Type B pancreatic cell (in vitro differentiated cells): ENCODE measurements around the gene RASGRF2. TPM values are rescaled to one million over a fixed set of nuclear protein-coding genes. Genes with fewer than 3 reads are reported as not detected.

ENCODE experiments used
- DNase-seq: peaks from one replicate; pipeline ENCODE4 v3.0.0; 2021; ENCODE audit warnings: mixed read lengths; ENCODE audit not compliant: unreplicated experiment; ENCODE audit errors: extremely low spot score
- H3K27ac Mint-ChIP-seq: 2 replicates; pipeline ENCODE4 v1.8.0; 2021; ENCODE audit warnings: mild to moderate bottlenecking, mixed read lengths
- H3K27me3 Mint-ChIP-seq: 2 replicates; pipeline ENCODE4 v1.8.0; 2021; ENCODE audit warnings: mixed read lengths
- H3K36me3 Mint-ChIP-seq: 2 replicates; pipeline ENCODE4 v1.8.0; 2021; ENCODE audit warnings: mixed read lengths
- H3K4me1 Mint-ChIP-seq: one replicate; pipeline ENCODE4 v1.8.0; 2021; ENCODE audit warnings: mixed read lengths; ENCODE audit not compliant: unreplicated experiment
- H3K4me3 Mint-ChIP-seq: 2 replicates; pipeline ENCODE4 v1.8.0; 2021; ENCODE audit warnings: mild to moderate bottlenecking, mixed read lengths
- H3K9me3 Mint-ChIP-seq: 2 replicates; pipeline ENCODE4 v1.8.0; 2021; ENCODE audit warnings: mixed read lengths
- CTCF ChIP-seq: fragments of 200-600 bp; sonication (generic); conservative IDR thresholded peaks from 2 replicates; pipeline ENCODE4 v1.5.0; 2021; ENCODE audit warnings: antibody characterized with exemption, mild to moderate bottlenecking
- total RNA-seq: library from RNA; stranded (reverse); gene quantifications from 2 replicates; pipeline ENCODE4 v1.2.1, GENCODE V29; 2021; ENCODE audit warnings: low replicate concordance

The RASGRF2 gene
- total RNA-seq, 1 donor from 2014 or later: 2.1 TPM

DNA sequence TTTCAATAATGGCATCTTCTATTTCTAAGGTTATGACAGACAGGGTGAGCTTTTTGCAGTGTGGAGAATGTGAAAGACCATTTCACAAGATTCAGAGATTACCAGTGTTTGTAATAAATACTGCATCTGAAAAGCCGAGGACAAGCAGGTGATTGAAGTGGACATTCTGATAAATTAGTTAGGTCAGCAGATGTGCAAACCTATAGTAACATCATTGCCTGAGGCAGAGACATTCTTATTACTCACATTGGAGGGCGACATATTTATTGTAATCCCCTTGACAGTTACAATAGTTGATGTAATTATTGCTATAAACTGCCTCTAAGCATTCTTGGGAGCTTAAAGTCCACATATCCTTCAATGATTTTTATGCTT lies 3.3 kb downstream of the RASGRF2 start:
- H3K4me3 Mint-ChIP-seq: no peak overlapping the region
- peaks cover 4% of the 10 kb centered on the region for H3K4me1 Mint-ChIP-seq
- H3K27ac Mint-ChIP-seq: no peak overlapping the region
- no peak for DNase-seq
- TF ChIP-seq CTCF: no peak
- H3K36me3 Mint-ChIP-seq: peaks cover 5% of the 10 kb centered on the region
- H3K9me3 Mint-ChIP-seq: no peaks in the 10 kb centered on the region
- peaks cover 61% of the 10 kb centered on the region for H3K27me3 Mint-ChIP-seq

- Mint-ChIP-seq H3K36me3 (peaks cover 5% of the 10 kb centered on the region), H3K27me3 (peaks cover 61% of the 10 kb centered on the region), H3K4me3 (no peak overlapping the region), H3K9me3 (no peaks in the 10 kb centered on the region), H3K4me1 (peaks cover 4% of the 10 kb centered on the region), H3K27ac (no peak overlapping the region)
- TF ChIP-seq CTCF: no peak
- no peak for DNase-seq
These were observed 3.9 kb downstream of the RASGRF2 start for GRCh38 chr5:80963966-80964481.

GRCh38 chr5:80964491-80964890 lies 4.3 kb downstream of the RASGRF2 start:
- H3K4me3 Mint-ChIP-seq: no peak overlapping the region
- no peak for TF ChIP-seq CTCF
- H3K4me1 Mint-ChIP-seq: peaks cover 4% of the 10 kb centered on the region
- H3K9me3 Mint-ChIP-seq: no peaks in the 10 kb centered on the region
- no peak overlapping the region for H3K27ac Mint-ChIP-seq
- peaks cover 3% of the 10 kb centered on the region for H3K36me3 Mint-ChIP-seq
- peaks cover 61% of the 10 kb centered on the region for H3K27me3 Mint-ChIP-seq
- no peak for DNase-seq

GRCh38 chr5:80964919-80965318 lies 4.8 kb downstream of the RASGRF2 start:
- Mint-ChIP-seq H3K27ac (no peak overlapping the region), H3K27me3 (peaks cover 61% of the 10 kb centered on the region), H3K9me3 (no peaks in the 10 kb centered on the region), H3K4me3 (no peak overlapping the region), H3K4me1 (peaks cover 4% of the 10 kb centered on the region), H3K36me3 (no peaks in the 10 kb centered on the region)
- TF ChIP-seq CTCF: no peak
- DNase-seq: no peak

GRCh38 chr5:80967500-80968181 lies 7.5 kb downstream of the RASGRF2 start:
- Mint-ChIP-seq H3K27ac (no peak overlapping the region), H3K9me3 (no peaks in the 10 kb centered on the region), H3K4me1 (no peaks in the 10 kb centered on the region), H3K36me3 (no peaks in the 10 kb centered on the region), H3K4me3 (no peak overlapping the region), H3K27me3 (peaks cover 48% of the 10 kb centered on the region)
- DNase-seq: no peak
- TF ChIP-seq CTCF: no peak
